GM23338 (cell line): ENCODE results near the gene C16orf87. TPM values are rescaled to one million over a fixed set of nuclear protein-coding genes. Genes with fewer than 3 reads are reported as not detected.

Experiments
- ATAC-seq: fragments of 200-7000 bp; cut with Tn5 transposase; 3 replicates; pipeline ENCODE4 v1.9.1; 2020
- DNase-seq: peaks from one replicate; pipeline ENCODE4 v3.0.0-alpha.2; 2015; ENCODE audit warnings: low spot score
- H2AFZ ChIP-seq: fragments of 200-600 bp; sonication (generic); 2 replicates; pipeline ENCODE4 v1.8.0; 2016; ENCODE audit warnings: antibody characterized with exemption, mild to moderate bottlenecking, moderate library complexity
- H3F3A ChIP-seq: fragments of 200-600 bp; sonication (generic); replicated peaks from 2 replicates; pipeline ENCODE4 v1.8.0; 2017; ENCODE audit warnings: antibody characterized with exemption, mixed run types, low read depth
- H3K27ac ChIP-seq: fragments of 200-600 bp; sonication (generic); 2 replicates; pipeline ENCODE4 v1.6.1; 2016; ENCODE audit warnings: low read depth
- H3K27me3 ChIP-seq: fragments of 200-600 bp; sonication (generic); 2 replicates; pipeline ENCODE4 v1.8.0; 2016; ENCODE audit warnings: mild to moderate bottlenecking, mixed run types, moderate library complexity; ENCODE audit not compliant: insufficient read depth
- H3K36me3 ChIP-seq: fragments of 200-600 bp; sonication (generic); 2 replicates; pipeline ENCODE4 v1.8.0; 2016; ENCODE audit warnings: mild to moderate bottlenecking; ENCODE audit not compliant: insufficient read depth
- H3K4me1 ChIP-seq: fragments of 200-600 bp; sonication (generic); 2 replicates; pipeline ENCODE4 v1.8.0; 2016; ENCODE audit warnings: mild to moderate bottlenecking, moderate library complexity; ENCODE audit not compliant: insufficient read depth
- H3K4me2 ChIP-seq: fragments of 200-600 bp; sonication (generic); 2 replicates; pipeline ENCODE4 v1.7.1; 2017; ENCODE audit warnings: mixed run types
- H3K4me3 ChIP-seq: fragments of 200-600 bp; sonication (generic); 2 replicates; pipeline ENCODE4 v1.6.1; 2016; ENCODE audit warnings: mixed run types
- H3K79me2 ChIP-seq: fragments of 200-600 bp; sonication (generic); replicated peaks from 2 replicates; pipeline ENCODE4 v1.8.0; 2017; ENCODE audit warnings: mild to moderate bottlenecking; ENCODE audit not compliant: insufficient read depth
- H3K9me2 ChIP-seq: fragments of 200-600 bp; sonication (generic); 2 replicates; pipeline ENCODE4 v1.8.0; 2017; ENCODE audit not compliant: insufficient read depth
- H4K20me1 ChIP-seq: fragments of 200-600 bp; sonication (generic); replicated peaks from 2 replicates; pipeline ENCODE4 v1.8.0; 2017; ENCODE audit warnings: mild to moderate bottlenecking; ENCODE audit not compliant: insufficient read depth
- H3K27ac Mint-ChIP-seq: 2 replicates; pipeline ENCODE4 v1.8.0; 2020; ENCODE audit warnings: inconsistent platforms, mild to moderate bottlenecking, moderate library complexity, mixed read lengths
- H3K27me3 Mint-ChIP-seq: 3 replicates; pipeline ENCODE4 v1.8.0; 2022; ENCODE audit warnings: low read depth, mild to moderate bottlenecking, moderate library complexity, mixed read lengths, inconsistent platforms; ENCODE audit not compliant: insufficient read depth, poor library complexity
- H3K36me3 Mint-ChIP-seq: 3 replicates; pipeline ENCODE4 v1.8.0; 2021; ENCODE audit warnings: low read depth, mild to moderate bottlenecking, inconsistent platforms, moderate library complexity, mixed read lengths
- H3K4me1 Mint-ChIP-seq: 3 replicates; pipeline ENCODE4 v1.8.0; 2020; ENCODE audit warnings: mild to moderate bottlenecking, inconsistent platforms, mixed read lengths
- H3K4me3 Mint-ChIP-seq: 3 replicates; pipeline ENCODE4 v1.8.0; 2021; ENCODE audit warnings: moderate library complexity, mild to moderate bottlenecking, inconsistent platforms, mixed read lengths
- H3K9me3 Mint-ChIP-seq: 3 replicates; pipeline ENCODE4 v1.8.0; 2020; ENCODE audit warnings: moderate library complexity, mild to moderate bottlenecking, inconsistent platforms, mixed read lengths
- CREB1 ChIP-seq: fragments of 250-450 bp; sonication (Bioruptor Pico); IDR thresholded peaks from 2 replicates; pipeline ENCODE4 v1.5.0; 2020; ENCODE audit warnings: low read depth, mild to moderate bottlenecking, moderate library complexity
- EZH2phosphoT487 ChIP-seq: fragments of 200-600 bp; sonication (generic); IDR thresholded peaks from one replicate; pipeline ENCODE4 v1.8.1; 2018; ENCODE audit warnings: antibody characterized with exemption; ENCODE audit not compliant: unreplicated experiment
- JUNB ChIP-seq: IDR thresholded peaks from one replicate; pipeline ENCODE4 v1.6.1; 2016; ENCODE audit warnings: antibody characterized with exemption; ENCODE audit not compliant: unreplicated experiment
- NANOG ChIP-seq: IDR thresholded peaks from 2 replicates; pipeline ENCODE4 v1.6.1; 2016; ENCODE audit warnings: antibody characterized with exemption, borderline replicate concordance
- ZNF114 ChIP-seq: fragments of 250-450 bp; sonication (Bioruptor Pico); IDR thresholded peaks from 2 replicates; pipeline ENCODE4 v1.5.0; 2020; ENCODE audit warnings: mild to moderate bottlenecking, moderate library complexity
- polyA plus RNA-seq: library from polyadenylated mRNA; unstranded; fragments of >200 nt; fragmentation: Nextera tagmentation; extraction: Ambion mirVana; gene quantifications from 2 replicates; pipeline ENCODE4 v1.2.1, GENCODE V29; 2016
- total RNA-seq: library from RNA; depleted of rRNA; stranded (reverse); fragments of >200 nt; shearing (Covaris generic); gene quantifications from 2 replicates; pipeline ENCODE4 v1.2.3, GENCODE V29; 2014
- TF ChIP-seq, protein P1 (sequence below), 2 experiments: fragments of 200-600 bp in 1 of 2; sonication (generic) in 1 of 2; conservative IDR thresholded peaks; 2 replicates each; pipeline versions ENCODE4 v1.5.1 to v1.6.1; 2016 to 2017; ENCODE audit warnings: antibody characterized with exemption in 2 of 2, low read depth in 2 of 2, mild to moderate bottlenecking in 2 of 2, moderate library complexity in 1 of 2
- TF ChIP-seq, protein P2 (sequence below): IDR thresholded peaks from one replicate; pipeline ENCODE4 v1.6.1; 2018; ENCODE audit warnings: antibody characterized with exemption; ENCODE audit not compliant: unreplicated experiment

Gene C16orf87
- total and polyA plus RNA-seq, 2 experiments from 2014 or later = 23.4 to 46.0 TPM

DNA sequence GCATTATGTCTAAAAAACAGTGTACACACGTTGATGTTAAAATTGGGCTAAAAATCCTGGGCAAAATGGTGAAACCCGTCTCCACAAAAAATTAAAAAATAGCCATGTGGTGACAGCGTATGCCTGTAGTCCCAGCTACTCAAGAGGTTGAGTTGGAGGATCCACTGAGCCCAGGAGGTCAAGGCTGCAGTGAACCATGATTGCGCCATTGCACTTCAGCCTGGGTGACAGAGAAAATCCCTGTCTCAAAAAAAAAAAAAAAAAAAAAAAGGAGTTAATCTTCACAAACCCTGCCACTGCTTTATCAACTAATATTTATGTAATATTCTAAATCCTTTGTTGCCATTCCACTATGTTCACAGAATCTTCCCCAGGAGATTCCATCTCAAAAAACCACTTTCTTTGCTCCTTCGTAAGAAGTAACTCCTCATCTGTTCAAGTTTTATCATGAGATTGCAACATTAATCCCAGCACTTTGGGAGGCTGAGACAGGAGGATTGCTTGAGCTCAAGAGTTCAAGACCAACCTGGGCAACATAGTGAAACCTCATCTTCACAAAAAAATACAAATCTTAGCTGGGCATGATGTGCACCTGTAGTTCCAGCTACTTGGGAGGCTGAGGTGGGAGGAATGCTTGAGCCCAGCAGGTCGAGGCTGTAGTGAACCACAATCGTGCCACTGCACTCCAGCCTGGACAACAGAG lies 1.9 kb upstream of the C16orf87 start:
- Mint-ChIP-seq H3K4me3 (no peak overlapping the region), H3K4me1 (peaks cover 9% of the 10 kb centered on the region), H3K27me3 (peaks cover 9% of the 10 kb centered on the region), H3K9me3 (peaks cover 4% of the 10 kb centered on the region; the same call in 2 of the 3 replicates), H3K27ac (no peak overlapping the region), H3K36me3 (peaks cover 4% of the 10 kb centered on the region; the same call in 1 of the 3 replicates)
- Histone ChIP-seq H3K27ac (no peak overlapping the region), H3F3A (no peaks in the 10 kb centered on the region), H2AFZ (no peak overlapping the region), H4K20me1 (no peaks in the 10 kb centered on the region), H3K4me2 (no peak overlapping the region), H3K4me3 (no peak overlapping the region), H3K79me2 (peaks cover 26% of the 10 kb centered on the region), H3K27me3 (no peaks in the 10 kb centered on the region), H3K9me2 (no peaks in the 10 kb centered on the region), H3K36me3 (no peaks in the 10 kb centered on the region), H3K4me1 (peaks cover 13% of the 10 kb centered on the region)
- ATAC-seq = no peak
- TF ChIP-seq NANOG (no peak), JUNB (no peak)
- no peak for DNase-seq

GRCh38 chr16:46830417-46830901 lies 521 bp downstream of the C16orf87 start:
- peaks cover 28% of the 10 kb centered on the region for H3K4me1 ChIP-seq
- no peaks in the 10 kb centered on the region for H3K9me2 ChIP-seq
- H2AFZ ChIP-seq = no peak overlapping the region
- no peak for TF ChIP-seq EZH2phosphoT487
- TF ChIP-seq NANOG = no peak
- no peak for TF ChIP-seq CREB1 (CRISPR knock-in tag)
- TF ChIP-seq, protein P1, sequence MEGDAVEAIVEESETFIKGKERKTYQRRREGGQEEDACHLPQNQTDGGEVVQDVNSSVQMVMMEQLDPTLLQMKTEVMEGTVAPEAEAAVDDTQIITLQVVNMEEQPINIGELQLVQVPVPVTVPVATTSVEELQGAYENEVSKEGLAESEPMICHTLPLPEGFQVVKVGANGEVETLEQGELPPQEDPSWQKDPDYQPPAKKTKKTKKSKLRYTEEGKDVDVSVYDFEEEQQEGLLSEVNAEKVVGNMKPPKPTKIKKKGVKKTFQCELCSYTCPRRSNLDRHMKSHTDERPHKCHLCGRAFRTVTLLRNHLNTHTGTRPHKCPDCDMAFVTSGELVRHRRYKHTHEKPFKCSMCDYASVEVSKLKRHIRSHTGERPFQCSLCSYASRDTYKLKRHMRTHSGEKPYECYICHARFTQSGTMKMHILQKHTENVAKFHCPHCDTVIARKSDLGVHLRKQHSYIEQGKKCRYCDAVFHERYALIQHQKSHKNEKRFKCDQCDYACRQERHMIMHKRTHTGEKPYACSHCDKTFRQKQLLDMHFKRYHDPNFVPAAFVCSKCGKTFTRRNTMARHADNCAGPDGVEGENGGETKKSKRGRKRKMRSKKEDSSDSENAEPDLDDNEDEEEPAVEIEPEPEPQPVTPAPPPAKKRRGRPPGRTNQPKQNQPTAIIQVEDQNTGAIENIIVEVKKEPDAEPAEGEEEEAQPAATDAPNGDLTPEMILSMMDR (conservative IDR thresholded peaks at IDR 0.05; ENCODE audit: low read depth in 2 of 2) = no peak
- TF ChIP-seq, protein P2, sequence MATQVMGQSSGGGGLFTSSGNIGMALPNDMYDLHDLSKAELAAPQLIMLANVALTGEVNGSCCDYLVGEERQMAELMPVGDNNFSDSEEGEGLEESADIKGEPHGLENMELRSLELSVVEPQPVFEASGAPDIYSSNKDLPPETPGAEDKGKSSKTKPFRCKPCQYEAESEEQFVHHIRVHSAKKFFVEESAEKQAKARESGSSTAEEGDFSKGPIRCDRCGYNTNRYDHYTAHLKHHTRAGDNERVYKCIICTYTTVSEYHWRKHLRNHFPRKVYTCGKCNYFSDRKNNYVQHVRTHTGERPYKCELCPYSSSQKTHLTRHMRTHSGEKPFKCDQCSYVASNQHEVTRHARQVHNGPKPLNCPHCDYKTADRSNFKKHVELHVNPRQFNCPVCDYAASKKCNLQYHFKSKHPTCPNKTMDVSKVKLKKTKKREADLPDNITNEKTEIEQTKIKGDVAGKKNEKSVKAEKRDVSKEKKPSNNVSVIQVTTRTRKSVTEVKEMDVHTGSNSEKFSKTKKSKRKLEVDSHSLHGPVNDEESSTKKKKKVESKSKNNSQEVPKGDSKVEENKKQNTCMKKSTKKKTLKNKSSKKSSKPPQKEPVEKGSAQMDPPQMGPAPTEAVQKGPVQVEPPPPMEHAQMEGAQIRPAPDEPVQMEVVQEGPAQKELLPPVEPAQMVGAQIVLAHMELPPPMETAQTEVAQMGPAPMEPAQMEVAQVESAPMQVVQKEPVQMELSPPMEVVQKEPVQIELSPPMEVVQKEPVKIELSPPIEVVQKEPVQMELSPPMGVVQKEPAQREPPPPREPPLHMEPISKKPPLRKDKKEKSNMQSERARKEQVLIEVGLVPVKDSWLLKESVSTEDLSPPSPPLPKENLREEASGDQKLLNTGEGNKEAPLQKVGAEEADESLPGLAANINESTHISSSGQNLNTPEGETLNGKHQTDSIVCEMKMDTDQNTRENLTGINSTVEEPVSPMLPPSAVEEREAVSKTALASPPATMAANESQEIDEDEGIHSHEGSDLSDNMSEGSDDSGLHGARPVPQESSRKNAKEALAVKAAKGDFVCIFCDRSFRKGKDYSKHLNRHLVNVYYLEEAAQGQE = no peak
- no peak for TF ChIP-seq JUNB
- TF ChIP-seq ZNF114 (CRISPR knock-in tag) = no peak
- H3K4me3 ChIP-seq = peak overlapping the region; percentile 86
- peaks cover 50% of the 10 kb centered on the region for H3K79me2 ChIP-seq
- H3K4me1 Mint-ChIP-seq = peaks cover 21% of the 10 kb centered on the region
- H3K4me3 Mint-ChIP-seq = peak overlapping the region; percentile 98
- H3K27me3 Mint-ChIP-seq = peaks cover 9% of the 10 kb centered on the region
- no peaks in the 10 kb centered on the region for H3K36me3 ChIP-seq
- no peaks in the 10 kb centered on the region for H3K27me3 ChIP-seq
- peak; percentile 44 for DNase-seq
- peaks cover 4% of the 10 kb centered on the region; the same call in 1 of the 3 replicates for H3K36me3 Mint-ChIP-seq
- no peaks in the 10 kb centered on the region for H3F3A ChIP-seq
- H4K20me1 ChIP-seq = peaks cover 3% of the 10 kb centered on the region; the same call in 1 of the 2 replicates
- H3K27ac ChIP-seq = peak overlapping the region; percentile 90
- H3K4me2 ChIP-seq = peak overlapping the region; percentile 76
- peak; percentile 62 for ATAC-seq
- peaks cover 4% of the 10 kb centered on the region; the same call in 2 of the 3 replicates for H3K9me3 Mint-ChIP-seq
- peak overlapping the region; percentile 95 for H3K27ac Mint-ChIP-seq
